ENCODE data around the gene DDAH1.

The DDAH1 gene

DNA sequence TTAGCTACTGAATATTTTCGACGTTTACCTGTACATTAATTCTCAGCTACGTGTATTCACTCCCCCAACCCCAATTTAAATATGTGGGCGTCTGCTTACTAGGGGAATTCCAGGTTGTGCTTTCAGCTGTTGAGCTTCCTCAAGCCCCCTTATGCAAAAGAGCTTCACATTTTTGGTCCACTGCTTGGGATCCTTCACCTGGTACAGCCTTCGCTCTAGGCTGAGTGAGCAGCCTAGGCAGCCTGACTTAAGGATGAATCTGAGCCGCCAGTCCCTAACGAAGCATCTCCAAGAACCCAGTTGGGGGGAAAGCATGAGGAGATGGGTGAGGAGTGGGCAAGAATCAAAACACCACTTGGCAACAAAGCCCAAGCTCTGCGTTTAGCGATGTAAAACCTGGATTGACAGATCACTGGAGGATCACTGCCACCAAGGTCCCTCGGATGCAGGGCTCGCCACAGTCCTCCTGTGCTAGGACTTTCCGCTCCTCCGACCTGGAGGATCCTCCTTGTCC is 189.2 kb downstream of the DDAH1 start:
- TF ChIP-seq Cebpa-rat (IDR thresholded peaks at IDR 0.05) = no peak

DNA sequence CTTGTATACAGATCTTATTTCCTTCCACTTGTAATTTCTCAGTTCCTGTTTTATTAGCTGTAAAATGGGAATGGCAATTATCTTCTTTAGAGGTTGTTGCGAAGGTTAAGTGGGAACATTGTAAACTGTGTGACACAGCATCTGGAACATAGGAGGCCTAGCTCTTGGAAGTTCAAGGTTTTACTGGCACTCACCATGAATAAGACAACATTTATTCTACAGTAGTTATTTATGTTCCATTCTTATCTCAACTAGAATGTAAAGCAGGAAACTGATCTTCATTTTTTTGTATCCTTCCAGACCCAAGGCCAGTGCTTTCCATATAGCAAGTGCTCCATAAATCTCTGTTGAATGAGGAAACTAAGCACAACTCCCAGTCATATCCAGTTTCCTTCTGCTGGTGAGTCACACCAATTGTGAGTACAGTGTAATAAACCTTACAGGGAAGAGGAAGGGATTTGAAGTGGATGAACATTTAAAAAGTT is 189.9 kb downstream of the DDAH1 start:
- H3K9me3 ChIP-seq = no peaks in the 10 kb centered on the region
- peak overlapping the region; percentile 90; the same call in 1 of the 2 replicates for H3K9ac ChIP-seq
- H3K4me2 ChIP-seq = peak overlapping the region; percentile 95
- H4K20me1 ChIP-seq = peaks cover 58% of the 10 kb centered on the region
- H3K4me1 ChIP-seq = peaks cover 31% of the 10 kb centered on the region
- H3K4me3 ChIP-seq = peak overlapping the region; percentile 87
- H3K27ac ChIP-seq = no peak overlapping the region
- no peaks in the 10 kb centered on the region for H3K27me3 ChIP-seq
- no peak for TF ChIP-seq Cebpa-rat (IDR thresholded peaks at IDR 0.05)
- H3K36me3 ChIP-seq = peaks cover 33% of the 10 kb centered on the region

More for the DNA sequence above, 189.2 kb downstream of the DDAH1 start:
- Histone ChIP-seq H3K27ac (peak overlapping the region; percentile 88), H3K9me3 (no peaks in the 10 kb centered on the region), H3K4me2 (peak overlapping the region; percentile 95), H4K20me1 (peaks cover 51% of the 10 kb centered on the region), H3K4me1 (peaks cover 31% of the 10 kb centered on the region), H3K36me3 (peaks cover 25% of the 10 kb centered on the region), H3K4me3 (peak overlapping the region; percentile 87), H3K27me3 (no peaks in the 10 kb centered on the region), H3K9ac (peak overlapping the region; percentile 90)

DNA sequence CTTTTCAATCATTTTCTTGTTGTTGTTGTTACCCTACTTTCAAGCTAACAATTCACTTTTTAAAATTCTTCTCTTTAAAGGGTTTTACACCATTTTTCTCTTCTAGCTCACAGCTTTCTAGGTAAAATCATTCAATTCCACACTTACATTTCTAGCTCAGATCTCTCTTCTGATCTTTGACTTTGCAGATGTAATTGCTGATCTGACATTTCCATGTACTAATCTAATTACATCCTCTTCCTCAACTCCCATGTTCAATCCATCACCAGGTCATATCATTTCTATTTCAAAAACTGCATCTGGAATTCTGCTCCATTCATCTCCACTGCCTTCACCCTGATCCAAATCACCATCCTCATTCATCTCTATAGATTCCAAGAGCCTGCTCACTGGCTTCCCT is 191.6 kb downstream of the DDAH1 start:
- H3K36me3 ChIP-seq = peaks cover 49% of the 10 kb centered on the region
- no peak overlapping the region for H3K4me2 ChIP-seq
- H4K20me1 ChIP-seq = peaks cover 74% of the 10 kb centered on the region
- H3K27me3 ChIP-seq = no peaks in the 10 kb centered on the region
- no peak overlapping the region for H3K27ac ChIP-seq
- H3K9ac ChIP-seq = no peak overlapping the region
- H3K4me3 ChIP-seq = no peak overlapping the region
- no peaks in the 10 kb centered on the region for H3K9me3 ChIP-seq
- H3K4me1 ChIP-seq = peaks cover 31% of the 10 kb centered on the region
- no peak for TF ChIP-seq Cebpa-rat (IDR thresholded peaks at IDR 0.05)

DNA sequence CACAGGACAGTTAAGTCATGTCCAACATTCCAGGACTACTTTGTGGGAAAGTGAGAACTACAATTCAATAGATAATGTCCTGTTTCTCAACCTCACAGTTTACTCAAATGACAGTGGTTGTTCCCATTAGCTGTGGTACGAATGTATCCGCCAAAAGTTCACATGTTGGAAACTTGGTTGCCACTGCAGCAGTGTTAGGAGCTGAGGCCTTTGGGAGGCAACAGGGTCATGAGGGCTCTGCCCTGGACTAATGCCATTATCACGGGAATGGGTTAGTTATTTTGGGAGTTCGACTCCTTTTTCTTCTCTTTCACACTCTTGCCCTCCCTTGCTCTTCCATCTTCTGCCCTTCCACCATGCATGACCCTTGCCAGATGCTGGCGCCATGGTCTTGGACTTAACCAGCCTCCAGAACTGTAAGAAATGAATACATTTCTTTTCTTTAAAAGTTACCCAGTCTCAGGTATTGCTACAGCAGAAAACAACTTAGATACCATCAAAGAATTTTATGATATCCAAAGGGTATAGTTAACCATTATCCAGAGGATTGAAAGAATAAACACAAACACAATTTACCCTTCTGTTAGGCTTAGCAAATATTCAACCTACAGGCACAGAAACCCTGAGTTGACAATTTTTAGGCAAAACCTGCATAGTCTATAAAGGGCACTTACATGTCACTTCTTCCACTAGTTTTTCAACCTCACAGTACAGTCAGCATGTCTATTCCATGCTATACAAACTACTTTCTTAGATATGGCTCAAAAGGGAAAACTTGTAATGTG is 196.0 kb downstream of the DDAH1 start:
- peaks cover 71% of the 10 kb centered on the region for H4K20me1 ChIP-seq
- H3K4me1 ChIP-seq = peaks cover 5% of the 10 kb centered on the region
- no peak overlapping the region for H3K4me3 ChIP-seq
- no peak for TF ChIP-seq Cebpa-rat (IDR thresholded peaks at IDR 0.05)
- H3K9me3 ChIP-seq = no peaks in the 10 kb centered on the region
- H3K36me3 ChIP-seq = peaks cover 77% of the 10 kb centered on the region
- H3K27me3 ChIP-seq = no peaks in the 10 kb centered on the region
- no peak overlapping the region for H3K4me2 ChIP-seq
- no peak overlapping the region for H3K9ac ChIP-seq
- no peak overlapping the region for H3K27ac ChIP-seq

Data from BLaER1 (cell line).